B cell (primary cell): ENCODE data around the gene DENND5B.

Source experiments
- EZH2 ChIP-seq: IDR thresholded peaks from 2 replicates; pipeline ENCODE4 v1.6.1; 2012; ENCODE audit warnings: borderline replicate concordance, low read depth, mild to moderate bottlenecking, moderate library complexity, low read length; ENCODE audit not compliant: insufficient read depth, poor library complexity, severe bottlenecking
- TF ChIP-seq, protein P1 (sequence below): fragments of 200-600 bp; IDR thresholded peaks from one replicate; pipeline ENCODE4 v1.8.0; 2022; ENCODE audit warnings: antibody characterized with exemption, mild to moderate bottlenecking

GRCh38 chr12:31499567-31499966, 91.4 kb downstream of the DENND5B start:
- TF ChIP-seq, protein P1, sequence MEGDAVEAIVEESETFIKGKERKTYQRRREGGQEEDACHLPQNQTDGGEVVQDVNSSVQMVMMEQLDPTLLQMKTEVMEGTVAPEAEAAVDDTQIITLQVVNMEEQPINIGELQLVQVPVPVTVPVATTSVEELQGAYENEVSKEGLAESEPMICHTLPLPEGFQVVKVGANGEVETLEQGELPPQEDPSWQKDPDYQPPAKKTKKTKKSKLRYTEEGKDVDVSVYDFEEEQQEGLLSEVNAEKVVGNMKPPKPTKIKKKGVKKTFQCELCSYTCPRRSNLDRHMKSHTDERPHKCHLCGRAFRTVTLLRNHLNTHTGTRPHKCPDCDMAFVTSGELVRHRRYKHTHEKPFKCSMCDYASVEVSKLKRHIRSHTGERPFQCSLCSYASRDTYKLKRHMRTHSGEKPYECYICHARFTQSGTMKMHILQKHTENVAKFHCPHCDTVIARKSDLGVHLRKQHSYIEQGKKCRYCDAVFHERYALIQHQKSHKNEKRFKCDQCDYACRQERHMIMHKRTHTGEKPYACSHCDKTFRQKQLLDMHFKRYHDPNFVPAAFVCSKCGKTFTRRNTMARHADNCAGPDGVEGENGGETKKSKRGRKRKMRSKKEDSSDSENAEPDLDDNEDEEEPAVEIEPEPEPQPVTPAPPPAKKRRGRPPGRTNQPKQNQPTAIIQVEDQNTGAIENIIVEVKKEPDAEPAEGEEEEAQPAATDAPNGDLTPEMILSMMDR: no peak
- TF ChIP-seq EZH2: no peak
